ENCODE data around the gene JARID2.

JARID2 gene

GRCh38 chr6:15254070-15254975 lies 8.5 kb downstream of the JARID2 start:
- Histone ChIP-seq H2BK5ac (ENCODE audit: low read length) (no peak overlapping the region), H3K36me3 (replicated peaks in 1 of 2; ENCODE audit: control insufficient read depth in 2 of 2, insufficient read depth in 2 of 2, low read length in 2 of 2) (peaks cover 0 to 23% of the 10 kb centered on the region in 2 donors), H4K8ac (ENCODE audit: low read depth, low read length) (no peak overlapping the region), H3K14ac (ENCODE audit: low read length) (no peak overlapping the region), H2AK5ac (ENCODE audit: low read depth, low read length) (no peak overlapping the region), H4K91ac (ENCODE audit: low read depth, low read length, poor library complexity) (no peak overlapping the region), H2BK15ac (ENCODE audit: low read length) (no peak overlapping the region), H3K4me3 (ENCODE audit: low read length in 2 of 2) (no peak overlapping the region), H3K4me1 (ENCODE audit: control insufficient read depth in 2 of 2, insufficient read depth in 1 of 2, low read depth in 1 of 2, low read length in 2 of 2) (peaks cover 10 to 23% of the 10 kb centered on the region in 2 donors), H3K18ac (ENCODE audit: low read length) (no peak overlapping the region), H3K79me1 (ENCODE audit: low read depth, low read length) (no peaks in the 10 kb centered on the region), H2BK12ac (ENCODE audit: low read length) (no peak overlapping the region), H2BK120ac (ENCODE audit: low read depth, low read length) (no peak overlapping the region), H3K9me3 (replicated peaks in 1 of 2; ENCODE audit: control insufficient read depth in 2 of 2, insufficient read depth in 1 of 2, low read depth in 1 of 2, low read length in 2 of 2) (peaks cover 0 to 5% of the 10 kb centered on the region in 2 donors), H2AFZ (ENCODE audit: low read length) (no peak overlapping the region), H3K9ac (ENCODE audit: low read depth, low read length, poor library complexity) (no peak overlapping the region), H3K4ac (ENCODE audit: low read length) (no peak overlapping the region), H3K23ac (ENCODE audit: low read depth, low read length, poor library complexity) (no peak overlapping the region), H3K27me3 (ENCODE audit: control insufficient read depth in 3 of 3, insufficient read depth in 3 of 3, low read depth in 1 of 3, low read length in 3 of 3) (no peaks in the 10 kb centered on the region), H3K4me2 (ENCODE audit: insufficient read depth, low read length, poor library complexity, severe bottlenecking) (no peak overlapping the region), H3K27ac (replicated peaks; ENCODE audit: low read length) (no peak overlapping the region)
- no peak for DNase-seq (ENCODE audit: low spot score)
- no CpG with 5 or more reads among the region's 14 CpGs for WGBS, 2 donors (ENCODE audit: extremely low coverage in 2 of 2, insufficient read length in 2 of 2, insufficient replicate concordance in 1 of 2)

- Histone ChIP-seq H2AK5ac (ENCODE audit: low read depth, low read length) (no peak overlapping the region), H3K9me3 (replicated peaks in 1 of 2; ENCODE audit: control insufficient read depth in 2 of 2, insufficient read depth in 1 of 2, low read depth in 1 of 2, low read length in 2 of 2) (peaks cover 0 to 5% of the 10 kb centered on the region in 2 donors), H3K18ac (ENCODE audit: low read length) (no peak overlapping the region), H3K4me1 (ENCODE audit: control insufficient read depth in 2 of 2, insufficient read depth in 1 of 2, low read depth in 1 of 2, low read length in 2 of 2) (peaks cover 10 to 27% of the 10 kb centered on the region in 2 donors), H2BK5ac (ENCODE audit: low read length) (no peak overlapping the region), H3K27ac (replicated peaks; ENCODE audit: low read length) (no peak overlapping the region), H3K9ac (ENCODE audit: low read depth, low read length, poor library complexity) (no peak overlapping the region), H3K79me1 (ENCODE audit: low read depth, low read length) (no peaks in the 10 kb centered on the region), H2BK15ac (ENCODE audit: low read length) (no peak overlapping the region), H2BK120ac (ENCODE audit: low read depth, low read length) (no peak overlapping the region), H2AFZ (ENCODE audit: low read length) (no peak overlapping the region), H2BK12ac (ENCODE audit: low read length) (no peak overlapping the region), H3K4ac (ENCODE audit: low read length) (no peak overlapping the region), H3K4me2 (ENCODE audit: insufficient read depth, low read length, poor library complexity, severe bottlenecking) (no peak overlapping the region), H3K23ac (ENCODE audit: low read depth, low read length, poor library complexity) (no peak overlapping the region), H3K36me3 (replicated peaks in 1 of 2; ENCODE audit: control insufficient read depth in 2 of 2, insufficient read depth in 2 of 2, low read length in 2 of 2) (peaks cover 0 to 23% of the 10 kb centered on the region in 2 donors), H4K8ac (ENCODE audit: low read depth, low read length) (no peak overlapping the region), H4K91ac (ENCODE audit: low read depth, low read length, poor library complexity) (no peak overlapping the region), H3K14ac (ENCODE audit: low read length) (no peak overlapping the region), H3K4me3 (ENCODE audit: low read length in 2 of 2) (no peak overlapping the region), H3K27me3 (ENCODE audit: control insufficient read depth in 3 of 3, insufficient read depth in 3 of 3, low read depth in 1 of 3, low read length in 3 of 3) (no peaks in the 10 kb centered on the region)
- DNase-seq (ENCODE audit: low spot score), result no peak
- no CpG with 5 or more reads among the region's 1 CpG for WGBS, 2 donors (ENCODE audit: extremely low coverage in 2 of 2, insufficient read length in 2 of 2, insufficient replicate concordance in 1 of 2)
Measured at GRCh38 chr6:15255481-15255880, 9.6 kb downstream of the JARID2 start.

- Histone ChIP-seq H2BK120ac (ENCODE audit: low read depth, low read length) (no peak overlapping the region), H3K9me3 (replicated peaks in 1 of 2; ENCODE audit: control insufficient read depth in 2 of 2, insufficient read depth in 1 of 2, low read depth in 1 of 2, low read length in 2 of 2) (peaks cover 0 to 5% of the 10 kb centered on the region in 2 donors), H2AK5ac (ENCODE audit: low read depth, low read length) (no peak overlapping the region), H3K79me1 (ENCODE audit: low read depth, low read length) (no peaks in the 10 kb centered on the region), H4K8ac (ENCODE audit: low read depth, low read length) (no peak overlapping the region), H3K27ac (replicated peaks; ENCODE audit: low read length) (no peak overlapping the region), H2BK5ac (ENCODE audit: low read length) (no peak overlapping the region), H3K27me3 (ENCODE audit: control insufficient read depth in 3 of 3, insufficient read depth in 3 of 3, low read depth in 1 of 3, low read length in 3 of 3) (no peaks in the 10 kb centered on the region), H4K91ac (ENCODE audit: low read depth, low read length, poor library complexity) (no peak overlapping the region), H2AFZ (ENCODE audit: low read length) (no peak overlapping the region), H3K36me3 (replicated peaks in 1 of 2; ENCODE audit: control insufficient read depth in 2 of 2, insufficient read depth in 2 of 2, low read length in 2 of 2) (peaks cover 0 to 23% of the 10 kb centered on the region in 2 donors), H2BK12ac (ENCODE audit: low read length) (no peak overlapping the region), H3K4me2 (ENCODE audit: insufficient read depth, low read length, poor library complexity, severe bottlenecking) (no peak overlapping the region), H3K4me1 (ENCODE audit: control insufficient read depth in 2 of 2, insufficient read depth in 1 of 2, low read depth in 1 of 2, low read length in 2 of 2) (peaks cover 10 to 32% of the 10 kb centered on the region in 2 donors), H3K14ac (ENCODE audit: low read length) (no peak overlapping the region), H3K23ac (ENCODE audit: low read depth, low read length, poor library complexity) (no peak overlapping the region), H2BK15ac (ENCODE audit: low read length) (no peak overlapping the region), H3K4me3 (ENCODE audit: low read length in 2 of 2) (no peak overlapping the region), H3K18ac (ENCODE audit: low read length) (no peak overlapping the region), H3K9ac (ENCODE audit: low read depth, low read length, poor library complexity) (no peak overlapping the region), H3K4ac (ENCODE audit: low read length) (no peak overlapping the region)
- no peak for DNase-seq (ENCODE audit: low spot score)
- WGBS, 2 donors (ENCODE audit: extremely low coverage in 2 of 2, insufficient read length in 2 of 2, insufficient replicate concordance in 1 of 2), result no CpG with 5 or more reads among the region's 4 CpGs
Measured at GRCh38 chr6:15255909-15256395, 10.1 kb downstream of the JARID2 start.

DNA sequence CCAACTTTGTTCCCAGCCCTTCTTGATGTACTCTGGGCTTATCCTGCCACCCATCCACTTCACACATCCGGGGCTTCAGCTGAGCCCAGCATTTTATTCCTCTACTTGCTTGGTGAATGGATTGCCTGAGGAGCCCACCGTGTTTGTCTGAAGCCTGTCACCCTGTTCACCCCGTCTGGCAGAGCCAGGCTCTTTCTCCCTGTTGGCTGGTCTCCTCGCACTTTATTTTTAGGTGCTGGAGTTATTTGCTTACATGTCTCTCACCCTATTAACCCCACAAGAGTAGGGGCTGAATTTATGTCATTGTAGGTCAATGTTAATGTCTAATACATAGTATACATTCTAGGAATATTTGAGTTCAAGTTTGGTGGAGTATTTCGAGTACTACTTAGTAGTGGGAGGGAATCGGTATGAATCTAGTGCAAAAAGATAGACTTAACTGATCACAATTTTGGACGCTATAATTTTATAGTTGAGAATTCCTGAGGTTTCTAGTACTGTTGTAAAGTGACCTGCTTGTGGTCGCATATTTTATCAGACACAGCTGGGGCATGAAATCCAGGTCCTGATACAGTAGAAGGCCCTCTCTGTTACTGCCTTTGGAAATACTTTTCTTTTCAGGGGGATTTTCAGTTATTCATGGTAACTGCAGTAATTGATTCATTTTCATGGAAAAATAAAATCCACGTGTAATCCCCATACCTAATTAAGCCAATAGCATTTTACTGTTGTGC lies 10.8 kb downstream of the JARID2 start:
- Histone ChIP-seq H3K4ac (ENCODE audit: low read length) (no peak overlapping the region), H4K91ac (ENCODE audit: low read depth, low read length, poor library complexity) (no peak overlapping the region), H3K36me3 (replicated peaks in 1 of 2; ENCODE audit: control insufficient read depth in 2 of 2, insufficient read depth in 2 of 2, low read length in 2 of 2) (peaks cover 0 to 20% of the 10 kb centered on the region in 2 donors), H3K14ac (ENCODE audit: low read length) (no peak overlapping the region), H3K27me3 (ENCODE audit: control insufficient read depth in 3 of 3, insufficient read depth in 3 of 3, low read depth in 1 of 3, low read length in 3 of 3) (no peaks in the 10 kb centered on the region), H3K4me2 (ENCODE audit: insufficient read depth, low read length, poor library complexity, severe bottlenecking) (no peak overlapping the region), H4K8ac (ENCODE audit: low read depth, low read length) (no peak overlapping the region), H3K4me1 (ENCODE audit: control insufficient read depth in 2 of 2, insufficient read depth in 1 of 2, low read depth in 1 of 2, low read length in 2 of 2) (peaks cover 8 to 33% of the 10 kb centered on the region in 2 donors), H2BK15ac (ENCODE audit: low read length) (no peak overlapping the region), H2BK120ac (ENCODE audit: low read depth, low read length) (no peak overlapping the region), H3K4me3 (ENCODE audit: low read length in 2 of 2) (no peak overlapping the region), H3K9ac (ENCODE audit: low read depth, low read length, poor library complexity) (no peak overlapping the region), H3K9me3 (replicated peaks in 1 of 2; ENCODE audit: control insufficient read depth in 2 of 2, insufficient read depth in 1 of 2, low read depth in 1 of 2, low read length in 2 of 2) (peaks cover 0 to 3% of the 10 kb centered on the region in 2 donors), H2BK12ac (ENCODE audit: low read length) (no peak overlapping the region), H3K79me1 (ENCODE audit: low read depth, low read length) (no peaks in the 10 kb centered on the region), H3K27ac (replicated peaks; ENCODE audit: low read length) (no peak overlapping the region), H2AK5ac (ENCODE audit: low read depth, low read length) (no peak overlapping the region), H3K23ac (ENCODE audit: low read depth, low read length, poor library complexity) (no peak overlapping the region), H2AFZ (ENCODE audit: low read length) (no peak overlapping the region), H3K18ac (ENCODE audit: low read length) (no peak overlapping the region), H2BK5ac (ENCODE audit: low read length) (no peak overlapping the region)
- WGBS, 2 donors (ENCODE audit: extremely low coverage in 2 of 2, insufficient read length in 2 of 2, insufficient replicate concordance in 1 of 2), result no CpG with 5 or more reads among the region's 9 CpGs
- DNase-seq (ENCODE audit: low spot score), result no peak

All from neuronal stem cell (in vitro differentiated cells).